SK-N-SH (cell line): ENCODE measurements around the gene ZNF845. TPM values are rescaled to one million over a fixed set of nuclear protein-coding genes. Genes with fewer than 3 reads are reported as not detected.

Experiments
- CTCF ChIA-PET: fragments of 300-600, 350-600 bp; formaldehyde crosslinking; extraction: SDS; loops from one replicate; lab custom pipeline; 2021; lab: Yijun Ruan, JAX
- POLR2A ChIA-PET: fragments of 350-600 bp; sonication (Branson Sonifier 250); formaldehyde crosslinking; extraction: SDS; loops from one replicate; lab custom pipeline; 2020; ENCODE audit warnings: antibody characterized with exemption, inconsistent platforms; lab: Yijun Ruan, JAX
- DNase-seq: peaks from one replicate; pipeline ENCODE4 v3.0.0; 2012
- H2AFZ ChIP-seq: fragments of 200-600 bp; sonication (generic); 2 replicates; pipeline ENCODE4 v1.8.1; 2016; ENCODE audit warnings: antibody characterized with exemption, mild to moderate bottlenecking, low read depth
- H3F3A ChIP-seq: fragments of 200-600 bp; sonication (generic); replicated peaks from 2 replicates; pipeline ENCODE3; 2016; ENCODE audit warnings: antibody characterized with exemption, mild to moderate bottlenecking; ENCODE audit not compliant: insufficient read depth
- H3K27ac ChIP-seq, 2 experiments: fragments of 200-500 bp in 1 of 2; fragments of 200-600 bp in 1 of 2; sonication (Bioruptor generic) in 1 of 2; sonication (generic), shearing (Covaris generic) in 1 of 2; 2 replicates each; pipeline versions ENCODE4 v1.5.1 to v1.6.1; 2014 to 2016; ENCODE audit warnings: low read depth in 2 of 2, inconsistent platforms in 1 of 2, low read length in 1 of 2, mild to moderate bottlenecking in 1 of 2, mixed read lengths in 1 of 2
- H3K27me3 ChIP-seq: fragments of 200-600 bp; sonication (generic), shearing (Covaris generic); 2 replicates; pipeline ENCODE4 v1.6.1; 2016; ENCODE audit warnings: mixed run types; ENCODE audit not compliant: insufficient read depth
- H3K36me3 ChIP-seq, 2 experiments: fragments of 200-500 bp in 1 of 2; fragments of 200-600 bp in 1 of 2; sonication (Bioruptor generic) in 1 of 2; sonication (generic) in 1 of 2; replicated peaks in 1 of 2; 2 replicates each; pipeline versions ENCODE3 to v1.5.1; 2014 to 2016; ENCODE audit warnings: low read length in 1 of 2, mild to moderate bottlenecking in 1 of 2; ENCODE audit not compliant: insufficient read depth in 2 of 2, control insufficient read depth in 1 of 2
- H3K4me1 ChIP-seq, 2 experiments: fragments of 200-500 bp in 1 of 2; fragments of 200-600 bp in 1 of 2; sonication (Bioruptor generic) in 1 of 2; sonication (generic), shearing (Covaris generic) in 1 of 2; 2 replicates each; pipeline versions ENCODE4 v1.5.1 to v1.6.1; 2014 to 2016; ENCODE audit warnings: low read depth in 1 of 2, low read length in 1 of 2, mixed run types in 1 of 2; ENCODE audit not compliant: insufficient read depth in 2 of 2, control insufficient read depth in 1 of 2
- H3K4me2 ChIP-seq: fragments of 200-600 bp; sonication (generic), shearing (Covaris generic); 2 replicates; pipeline ENCODE4 v1.6.1; 2017; ENCODE audit warnings: mixed run types
- H3K4me3 ChIP-seq, 2 experiments: fragments of 200-500 bp in 1 of 2; fragments of 200-600 bp in 1 of 2; sonication (Bioruptor generic) in 1 of 2; sonication (generic), shearing (Covaris generic) in 1 of 2; 2 replicates each; pipeline versions ENCODE4 v1.5.1 to v1.8.1; 2014 to 2016; ENCODE audit warnings: low read depth in 2 of 2, inconsistent platforms in 1 of 2, low read length in 1 of 2, mild to moderate bottlenecking in 1 of 2, mixed read lengths in 1 of 2, moderate library complexity in 1 of 2
- H3K79me2 ChIP-seq: fragments of 200-600 bp; sonication (generic); 2 replicates; pipeline ENCODE4 v1.8.1; 2017; ENCODE audit warnings: mild to moderate bottlenecking; ENCODE audit not compliant: insufficient read depth
- H3K9ac ChIP-seq: fragments of 200-600 bp; sonication (generic); 2 replicates; pipeline ENCODE4 v1.6.1; 2017; ENCODE audit warnings: mixed run types
- H3K9me2 ChIP-seq: fragments of 200-600 bp; sonication (generic); 2 replicates; pipeline ENCODE4 v1.6.1; 2017; ENCODE audit warnings: mixed run types
- H3K9me3 ChIP-seq: fragments of 200-600 bp; sonication (generic); 2 replicates; pipeline ENCODE4 v1.6.1; 2017; ENCODE audit warnings: mixed run types, mild to moderate bottlenecking, moderate library complexity
- H4K20me1 ChIP-seq: fragments of 200-600 bp; sonication (generic); 2 replicates; pipeline ENCODE4 v1.6.1; 2017; ENCODE audit warnings: mild to moderate bottlenecking, mixed run types; ENCODE audit not compliant: insufficient read depth
- EZH2phosphoT487 ChIP-seq: fragments of 200-600 bp; sonication (generic); IDR thresholded peaks from 2 replicates; pipeline ENCODE4 v1.6.1; 2017; ENCODE audit warnings: low read depth, mixed run types, mild to moderate bottlenecking, antibody characterized with exemption, moderate library complexity, borderline replicate concordance
- FOXM1 ChIP-seq: IDR thresholded peaks from 2 replicates; pipeline ENCODE4 v1.4.0; 2012; ENCODE audit warnings: low read depth, mild to moderate bottlenecking
- GABPA ChIP-seq: IDR thresholded peaks from 2 replicates; pipeline ENCODE4 v1.4.0; 2012; ENCODE audit warnings: low read depth, mild to moderate bottlenecking
- MEF2A ChIP-seq: IDR thresholded peaks from 2 replicates; pipeline ENCODE4 v1.4.0; 2012; ENCODE audit warnings: low read depth, borderline replicate concordance
- MXI1 ChIP-seq: IDR thresholded peaks from 2 replicates; pipeline ENCODE4 v1.6.1; 2012; ENCODE audit warnings: mild to moderate bottlenecking, low read depth, low read length, improper control_type of control experiment
- RCOR1 ChIP-seq: fragments of 150-350 bp; IDR thresholded peaks from 2 replicates; pipeline ENCODE4 v1.6.1; 2017; ENCODE audit warnings: antibody characterized with exemption, low read length
- REST ChIP-seq: IDR thresholded peaks from 2 replicates; pipeline ENCODE4 v1.6.1; 2012; ENCODE audit warnings: mild to moderate bottlenecking, low read depth, low read length, moderate library complexity
- SIN3A ChIP-seq: IDR thresholded peaks from 2 replicates; pipeline ENCODE4 v1.6.1; 2012; ENCODE audit warnings: low read depth, mild to moderate bottlenecking, low read length, moderate library complexity, borderline replicate concordance
- SMC3 ChIP-seq: IDR thresholded peaks from 2 replicates; pipeline ENCODE4 v1.6.1; 2012; ENCODE audit warnings: low read depth, low read length, improper control_type of control experiment
- TAF1 ChIP-seq: IDR thresholded peaks from 2 replicates; pipeline ENCODE4 v1.6.1; 2012; ENCODE audit warnings: low read depth, mild to moderate bottlenecking, low read length, moderate library complexity, borderline replicate concordance
- WGBS: methylation state at CpG from one replicate; pipeline ENCODE4 v1.1.6; 2017; ENCODE audit warnings: low lambda C conversion rate; 5-methylcytosine and 5-hydroxymethylcytosine counted together
- polyA plus RNA-seq, 3 experiments: library from polyadenylated mRNA; depleted of rRNA; stranded (reverse); fragments of >200 nt; gene quantifications; 2 replicates each; pipeline ENCODE4 v1.2.3, GENCODE V29; 2012
- TF ChIP-seq, protein P1 (sequence below): IDR thresholded peaks from 2 replicates; pipeline ENCODE4 v1.4.0; 2012; ENCODE audit warnings: low read depth, borderline replicate concordance
- TF ChIP-seq, protein P2 (sequence below): fragments of 150-350 bp; IDR thresholded peaks from 2 replicates; pipeline ENCODE4 v1.6.1; 2016; ENCODE audit warnings: mild to moderate bottlenecking, low read depth, low read length
- TF ChIP-seq, protein P3 (sequence below): fragments of 200-600 bp; sonication (generic); IDR thresholded peaks from 2 replicates; pipeline ENCODE4 v1.6.1; 2017; ENCODE audit warnings: antibody characterized with exemption, mild to moderate bottlenecking, moderate library complexity

Gene ZNF845
- polyA plus RNA-seq, 1 of the 3 experiments (the other 2 are of a cell fraction), result 0.77 TPM

GRCh38 chr19:53328967-53329366, 4.6 kb upstream of the ZNF845 start:
- no peak overlapping the region for H3K4me3 ChIP-seq
- peak; percentile 38 for DNase-seq
- CTCF ChIA-PET, result no interaction called here

GRCh38 chr19:53332484-53332883, 1.1 kb upstream of the ZNF845 start:
- ChIA-PET POLR2A (no interaction called here), CTCF (interaction anchor here (1.3 to 1.8 kb wide), 2 partner anchors 23 to 137 kb away, joined by 3 to 5 read pairs; no protein-coding TSS in a partner anchor)
- Histone ChIP-seq H3K9ac (no peak overlapping the region), H3K4me2 (peak overlapping the region; percentile 91; the same call in 1 of the 2 replicates), H3K9me3 (no peaks in the 10 kb centered on the region), H3K79me2 (peaks cover 21% of the 10 kb centered on the region; the same call in 1 of the 2 replicates), H2AFZ (peak overlapping the region; percentile 97), H3K27ac (no peak overlapping the region), H3K36me3 (no peaks in the 10 kb centered on the region), H4K20me1 (no peaks in the 10 kb centered on the region), H3K4me3 (peak overlapping the region; percentile 73 to 91; a peak in 2 of 4 replicates), H3K4me1 (no peaks in the 10 kb centered on the region; a peak in 1 of 4 replicates), H3K9me2 (no peaks in the 10 kb centered on the region), H3F3A (peaks cover 5% of the 10 kb centered on the region), H3K27me3 (no peaks in the 10 kb centered on the region)
- DNase-seq, result no peak
- TF ChIP-seq TAF1 (no peak), EZH2phosphoT487 (no peak), SIN3A (no peak), SMC3 (no peak), MEF2A (no peak), RCOR1 (no peak), FOXM1 (no peak), REST (no peak), GABPA (no peak), MXI1 (no peak)
- TF ChIP-seq, protein P1, sequence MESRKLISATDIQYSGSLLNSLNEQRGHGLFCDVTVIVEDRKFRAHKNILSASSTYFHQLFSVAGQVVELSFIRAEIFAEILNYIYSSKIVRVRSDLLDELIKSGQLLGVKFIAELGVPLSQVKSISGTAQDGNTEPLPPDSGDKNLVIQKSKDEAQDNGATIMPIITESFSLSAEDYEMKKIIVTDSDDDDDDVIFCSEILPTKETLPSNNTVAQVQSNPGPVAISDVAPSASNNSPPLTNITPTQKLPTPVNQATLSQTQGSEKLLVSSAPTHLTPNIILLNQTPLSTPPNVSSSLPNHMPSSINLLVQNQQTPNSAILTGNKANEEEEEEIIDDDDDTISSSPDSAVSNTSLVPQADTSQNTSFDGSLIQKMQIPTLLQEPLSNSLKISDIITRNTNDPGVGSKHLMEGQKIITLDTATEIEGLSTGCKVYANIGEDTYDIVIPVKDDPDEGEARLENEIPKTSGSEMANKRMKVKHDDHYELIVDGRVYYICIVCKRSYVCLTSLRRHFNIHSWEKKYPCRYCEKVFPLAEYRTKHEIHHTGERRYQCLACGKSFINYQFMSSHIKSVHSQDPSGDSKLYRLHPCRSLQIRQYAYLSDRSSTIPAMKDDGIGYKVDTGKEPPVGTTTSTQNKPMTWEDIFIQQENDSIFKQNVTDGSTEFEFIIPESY, result no peak
- TF ChIP-seq, protein P2, sequence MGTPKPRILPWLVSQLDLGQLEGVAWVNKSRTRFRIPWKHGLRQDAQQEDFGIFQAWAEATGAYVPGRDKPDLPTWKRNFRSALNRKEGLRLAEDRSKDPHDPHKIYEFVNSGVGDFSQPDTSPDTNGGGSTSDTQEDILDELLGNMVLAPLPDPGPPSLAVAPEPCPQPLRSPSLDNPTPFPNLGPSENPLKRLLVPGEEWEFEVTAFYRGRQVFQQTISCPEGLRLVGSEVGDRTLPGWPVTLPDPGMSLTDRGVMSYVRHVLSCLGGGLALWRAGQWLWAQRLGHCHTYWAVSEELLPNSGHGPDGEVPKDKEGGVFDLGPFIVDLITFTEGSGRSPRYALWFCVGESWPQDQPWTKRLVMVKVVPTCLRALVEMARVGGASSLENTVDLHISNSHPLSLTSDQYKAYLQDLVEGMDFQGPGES, result no peak
- WGBS, result 46% methylated on average over 14 of the region's 14 CpGs

More at GRCh38 chr19:53328967-53329366, 4.6 kb upstream of the ZNF845 start:
- H3K79me2 ChIP-seq, result no peaks in the 10 kb centered on the region
- no peak overlapping the region for H3K9ac ChIP-seq
- no peaks in the 10 kb centered on the region for H3K9me3 ChIP-seq
- H2AFZ ChIP-seq, result no peak overlapping the region
- TF ChIP-seq, protein P3, sequence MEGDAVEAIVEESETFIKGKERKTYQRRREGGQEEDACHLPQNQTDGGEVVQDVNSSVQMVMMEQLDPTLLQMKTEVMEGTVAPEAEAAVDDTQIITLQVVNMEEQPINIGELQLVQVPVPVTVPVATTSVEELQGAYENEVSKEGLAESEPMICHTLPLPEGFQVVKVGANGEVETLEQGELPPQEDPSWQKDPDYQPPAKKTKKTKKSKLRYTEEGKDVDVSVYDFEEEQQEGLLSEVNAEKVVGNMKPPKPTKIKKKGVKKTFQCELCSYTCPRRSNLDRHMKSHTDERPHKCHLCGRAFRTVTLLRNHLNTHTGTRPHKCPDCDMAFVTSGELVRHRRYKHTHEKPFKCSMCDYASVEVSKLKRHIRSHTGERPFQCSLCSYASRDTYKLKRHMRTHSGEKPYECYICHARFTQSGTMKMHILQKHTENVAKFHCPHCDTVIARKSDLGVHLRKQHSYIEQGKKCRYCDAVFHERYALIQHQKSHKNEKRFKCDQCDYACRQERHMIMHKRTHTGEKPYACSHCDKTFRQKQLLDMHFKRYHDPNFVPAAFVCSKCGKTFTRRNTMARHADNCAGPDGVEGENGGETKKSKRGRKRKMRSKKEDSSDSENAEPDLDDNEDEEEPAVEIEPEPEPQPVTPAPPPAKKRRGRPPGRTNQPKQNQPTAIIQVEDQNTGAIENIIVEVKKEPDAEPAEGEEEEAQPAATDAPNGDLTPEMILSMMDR, result no peak
- TF ChIP-seq, all 33 proteins: peak for 0
- POLR2A ChIA-PET, result no interaction called here
- no peaks in the 10 kb centered on the region for H3K36me3 ChIP-seq
- H3K27me3 ChIP-seq, result no peaks in the 10 kb centered on the region
- WGBS, result 39% methylated on average over 17 of the region's 24 CpGs
- peaks cover 5% of the 10 kb centered on the region for H3F3A ChIP-seq
- H3K4me1 ChIP-seq, result no peaks in the 10 kb centered on the region
- no peak overlapping the region for H3K4me2 ChIP-seq
- H3K9me2 ChIP-seq, result no peaks in the 10 kb centered on the region
- no peaks in the 10 kb centered on the region for H4K20me1 ChIP-seq
- no peak overlapping the region for H3K27ac ChIP-seq
